ENCODE data around the gene EPHB2. TPM values are rescaled to one million over a fixed set of nuclear protein-coding genes. Genes with fewer than 3 reads are reported as not detected.
A peak's percentile ranks its signal among the peaks of the same experiment; 100 is the strongest.

EPHB2 gene
- total and polyA plus RNA-seq, 7 donors: 1.2 to 38.6 (median 3.0) TPM

GRCh38 chr1:22737374-22738068, 26.9 kb downstream of the EPHB2 start:
- TF ChIP-seq EP300 (IDR thresholded peaks at IDR 0.05): no peak
- TF ChIP-seq POLR2AphosphoS5 (IDR thresholded peaks at IDR 0.05): no peak
- TF ChIP-seq POLR2A (IDR thresholded peaks at IDR 0.05): no peak
- no peak for TF ChIP-seq CTCF (IDR thresholded peaks at IDR 0.05)
- DNase-seq: no peak
- Histone ChIP-seq H3K27me3 (peaks cover 0 to 7% (median 0%) of the 10 kb centered on the region in 3 donors), H3K4me3 (no peak overlapping the region), H3K9me3 (no peaks in the 10 kb centered on the region), H3K36me3 (no peaks in the 10 kb centered on the region), H3K4me1 (no peaks in the 10 kb centered on the region), H3K27ac (no peak overlapping the region)
- intact Hi-C loops (cut with DNase I): no loop called here
- 23 to 71% methylated on average over 2 of the region's 2 CpGs for WGBS, 2 donors

DNA sequence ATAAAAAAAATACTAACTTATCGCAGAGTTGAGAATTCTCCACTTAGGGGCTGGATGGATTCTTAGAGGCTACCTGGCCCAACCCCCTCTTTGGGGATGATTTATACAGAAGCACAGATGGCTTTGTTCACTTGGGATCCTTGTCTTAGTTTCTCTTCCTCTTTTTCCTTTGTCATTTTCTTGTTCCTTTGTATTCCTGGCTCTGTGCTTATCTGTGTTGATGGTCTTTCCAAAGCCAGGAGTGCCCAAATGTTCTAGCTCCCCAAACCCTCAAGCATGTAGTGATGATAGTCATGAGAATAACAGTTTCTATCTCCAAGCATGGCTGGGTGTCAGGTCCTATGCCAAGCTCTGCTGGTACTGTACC, 27.4 kb downstream of the EPHB2 start:
- H3K27ac ChIP-seq: no peak overlapping the region
- no peak for DNase-seq
- H3K4me1 ChIP-seq: no peaks in the 10 kb centered on the region
- H3K27me3 ChIP-seq: peaks cover 0 to 7% (median 0%) of the 10 kb centered on the region in 3 donors
- intact Hi-C loops (cut with DNase I): no loop called here
- TF ChIP-seq POLR2AphosphoS5 (IDR thresholded peaks at IDR 0.05) (no peak), EP300 (IDR thresholded peaks at IDR 0.05) (no peak), POLR2A (IDR thresholded peaks at IDR 0.05) (no peak), CTCF (IDR thresholded peaks at IDR 0.05) (no peak)
- H3K9me3 ChIP-seq: no peaks in the 10 kb centered on the region
- H3K36me3 ChIP-seq: no peaks in the 10 kb centered on the region
- 56 to 79% methylated on average over 1 of the region's 1 CpG for WGBS, 2 donors
- H3K4me3 ChIP-seq: no peak overlapping the region

DNA sequence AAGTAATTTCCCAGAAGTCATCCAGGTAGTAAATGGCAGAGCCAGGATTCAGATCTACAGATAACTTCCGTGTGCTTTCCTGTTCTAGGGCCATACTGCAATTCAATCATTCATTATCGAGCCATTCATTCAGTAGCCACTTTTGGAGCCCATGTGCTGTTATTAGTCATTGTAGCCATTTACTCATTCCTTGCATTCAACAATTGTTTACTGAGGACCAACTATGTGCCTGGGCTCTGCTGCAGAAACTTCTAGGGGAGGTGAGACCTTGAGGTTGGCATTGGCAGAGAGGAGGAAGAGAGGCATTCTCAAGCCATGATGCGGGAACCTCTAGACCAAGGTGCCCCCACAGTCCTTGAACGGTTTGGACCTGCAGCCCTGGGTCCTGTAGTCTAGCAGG, 27.9 kb downstream of the EPHB2 start:
- intact Hi-C loops (cut with DNase I): no loop called here
- no peak overlapping the region for H3K27ac ChIP-seq
- H3K27me3 ChIP-seq: peaks cover 0 to 7% (median 0%) of the 10 kb centered on the region in 3 donors
- DNase-seq: no peak
- H3K36me3 ChIP-seq: no peaks in the 10 kb centered on the region
- H3K4me1 ChIP-seq: no peaks in the 10 kb centered on the region
- TF ChIP-seq CTCF (IDR thresholded peaks at IDR 0.05) (no peak), EP300 (IDR thresholded peaks at IDR 0.05) (no peak), POLR2AphosphoS5 (IDR thresholded peaks at IDR 0.05) (no peak)
- no peak overlapping the region for H3K4me3 ChIP-seq
- WGBS, 2 donors: 68 to 82% methylated on average over 4 of the region's 4 CpGs
- no peaks in the 10 kb centered on the region for H3K9me3 ChIP-seq

DNA sequence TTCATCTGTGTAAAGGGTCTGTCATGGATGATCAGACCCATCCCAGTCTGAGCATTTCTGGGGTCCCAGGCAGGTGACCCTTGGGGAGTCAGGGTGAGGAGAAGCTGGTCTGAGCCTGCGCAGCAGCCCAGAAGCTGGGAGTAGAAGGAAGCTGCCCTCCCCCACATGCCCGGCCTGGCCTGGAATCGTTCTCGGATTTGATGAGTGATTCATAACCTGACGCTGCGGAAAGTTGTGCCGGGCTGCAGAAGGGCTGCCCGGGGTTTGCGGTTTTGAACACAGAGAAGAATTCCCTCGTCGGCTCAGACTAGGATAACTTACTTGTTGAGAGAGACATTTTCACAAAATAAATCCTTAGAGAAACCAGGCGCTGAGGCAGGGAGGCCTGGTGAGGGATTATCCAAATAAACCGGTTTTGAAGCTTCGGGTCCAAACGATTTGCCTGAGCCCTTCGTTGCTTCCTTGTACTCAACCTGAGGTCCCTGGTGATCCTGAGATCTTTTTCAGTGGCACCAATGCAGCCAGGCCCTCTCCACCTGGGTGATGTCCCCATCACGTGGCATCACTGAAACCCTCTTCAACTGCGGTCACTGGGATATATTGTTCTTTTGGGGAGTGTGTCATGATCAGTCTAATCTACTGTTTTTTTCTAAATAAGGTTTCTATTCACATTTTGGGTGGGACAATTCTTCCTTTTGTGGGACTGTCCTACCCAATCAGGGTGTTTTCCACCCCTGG, 29.2 kb downstream of the EPHB2 start:
- Histone ChIP-seq H3K9me3 (no peaks in the 10 kb centered on the region), H3K27ac (peak overlapping the region in 1 of 4 donors; percentile 24), H3K36me3 (no peaks in the 10 kb centered on the region), H3K27me3 (peaks cover 0 to 7% (median 0%) of the 10 kb centered on the region in 3 donors), H3K4me1 (no peaks in the 10 kb centered on the region), H3K4me3 (no peak overlapping the region)
- TF ChIP-seq POLR2AphosphoS5 (IDR thresholded peaks at IDR 0.05) (peak in 1 of 4 donors; percentile 15), POLR2A (IDR thresholded peaks at IDR 0.05) (no peak)
- 72 to 75% methylated on average over 18 of the region's 18 CpGs for WGBS, 2 donors
- DNase-seq: no peak
- intact Hi-C loops (cut with DNase I): no loop called here

DNA sequence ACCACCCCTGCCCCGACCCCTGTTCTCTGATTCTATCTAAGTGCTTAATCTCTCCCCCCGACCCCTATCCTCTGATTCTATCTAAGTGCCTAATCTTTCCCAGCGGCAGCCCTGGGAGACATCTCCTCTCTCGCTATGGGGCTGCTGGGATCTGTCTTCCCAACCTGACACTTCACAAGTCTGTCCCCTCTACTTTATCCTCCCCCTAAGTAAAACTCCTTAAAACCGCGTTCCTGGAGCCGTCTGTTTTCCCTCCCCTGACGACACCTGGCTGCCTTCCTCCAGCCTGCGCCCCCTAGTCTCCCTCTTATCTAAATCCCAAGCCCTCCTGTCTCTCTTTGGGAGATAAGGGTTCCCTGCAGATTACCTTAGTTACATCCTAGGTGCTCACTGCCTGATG, 30.5 kb downstream of the EPHB2 start:
- intact Hi-C loops (cut with DNase I): no loop called here
- Histone ChIP-seq H3K9me3 (no peaks in the 10 kb centered on the region), H3K27me3 (peaks cover 0 to 7% (median 0%) of the 10 kb centered on the region in 3 donors), H3K4me1 (no peaks in the 10 kb centered on the region), H3K27ac (no peak overlapping the region), H3K36me3 (no peaks in the 10 kb centered on the region), H3K4me3 (no peak overlapping the region)
- no peak for DNase-seq
- 75 to 80% methylated on average over 9 of the region's 9 CpGs for WGBS, 2 donors
- TF ChIP-seq CTCF (IDR thresholded peaks at IDR 0.05): no peak
- no peak for TF ChIP-seq EP300 (IDR thresholded peaks at IDR 0.05)
- no peak for TF ChIP-seq POLR2AphosphoS5 (IDR thresholded peaks at IDR 0.05)
- no peak for TF ChIP-seq POLR2A (IDR thresholded peaks at IDR 0.05)

All from sigmoid colon (tissue), 7 donors.